Measurements from ENCODE around the gene ADORA3. TPM values are rescaled to one million over a fixed set of nuclear protein-coding genes. Genes with fewer than 3 reads are reported as not detected.

Gene ADORA3
- total RNA-seq, 2 experiments from 2014 or later, result 0.17 TPM; not detected in 1

DNA sequence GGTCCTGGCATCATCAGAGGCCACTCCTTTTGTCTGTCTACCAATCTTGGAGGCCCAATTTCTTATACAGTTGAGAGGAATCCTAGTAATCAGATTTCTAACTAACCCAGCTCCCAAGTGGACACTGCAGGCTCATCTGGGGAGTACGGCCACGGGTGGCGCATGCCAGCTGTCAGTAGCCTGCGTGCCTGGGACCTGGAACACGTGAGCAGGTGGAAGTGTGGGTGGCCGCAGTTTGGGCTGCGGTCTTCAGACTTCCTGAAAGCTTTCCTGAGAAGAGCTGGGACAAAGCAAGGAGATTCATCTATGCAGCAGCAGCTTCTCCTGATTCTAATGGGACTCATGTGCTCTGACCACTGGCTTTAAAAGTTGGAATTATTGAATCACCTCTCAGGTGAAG lies 12.4 kb downstream of the ADORA3 start:
- CTCF ChIA-PET (ENCODE audit: unreplicated experiment), result no interaction called here
- TF ChIP-seq, protein P1, sequence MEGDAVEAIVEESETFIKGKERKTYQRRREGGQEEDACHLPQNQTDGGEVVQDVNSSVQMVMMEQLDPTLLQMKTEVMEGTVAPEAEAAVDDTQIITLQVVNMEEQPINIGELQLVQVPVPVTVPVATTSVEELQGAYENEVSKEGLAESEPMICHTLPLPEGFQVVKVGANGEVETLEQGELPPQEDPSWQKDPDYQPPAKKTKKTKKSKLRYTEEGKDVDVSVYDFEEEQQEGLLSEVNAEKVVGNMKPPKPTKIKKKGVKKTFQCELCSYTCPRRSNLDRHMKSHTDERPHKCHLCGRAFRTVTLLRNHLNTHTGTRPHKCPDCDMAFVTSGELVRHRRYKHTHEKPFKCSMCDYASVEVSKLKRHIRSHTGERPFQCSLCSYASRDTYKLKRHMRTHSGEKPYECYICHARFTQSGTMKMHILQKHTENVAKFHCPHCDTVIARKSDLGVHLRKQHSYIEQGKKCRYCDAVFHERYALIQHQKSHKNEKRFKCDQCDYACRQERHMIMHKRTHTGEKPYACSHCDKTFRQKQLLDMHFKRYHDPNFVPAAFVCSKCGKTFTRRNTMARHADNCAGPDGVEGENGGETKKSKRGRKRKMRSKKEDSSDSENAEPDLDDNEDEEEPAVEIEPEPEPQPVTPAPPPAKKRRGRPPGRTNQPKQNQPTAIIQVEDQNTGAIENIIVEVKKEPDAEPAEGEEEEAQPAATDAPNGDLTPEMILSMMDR (conservative IDR thresholded peaks at IDR 0.05; ENCODE audit: low read length), result no peak
- TF ChIP-seq EZH2phosphoT487 (IDR thresholded peaks at IDR 0.05; ENCODE audit: borderline replicate concordance, low read depth, low read length), result no peak
- POLR2A ChIA-PET, result no interaction called here
- intact Hi-C loops (cut with micrococcal nuclease; ENCODE audit: unreplicated experiment), result no loop called here
- H3K79me2 ChIP-seq (ENCODE audit: insufficient read depth, low read depth, low read length), result no peaks in the 10 kb centered on the region
- no peak for DNase-seq (ENCODE audit: low spot score)
- no peaks in the 10 kb centered on the region for H3K9me2 ChIP-seq (ENCODE audit: insufficient read depth, low read length)
- no peak overlapping the region for H3K4me3 ChIP-seq (ENCODE audit: low read depth, low read length, poor library complexity, severe bottlenecking)
- H3K4me2 ChIP-seq (ENCODE audit: low read length), result no peak overlapping the region
- H2AFZ ChIP-seq (ENCODE audit: low read length), result no peak overlapping the region
- BruUV-seq (replicated peaks), result no TSS peak
- H3K27ac ChIP-seq (ENCODE audit: low read depth, low read length, poor library complexity, severe bottlenecking), result no peak overlapping the region
- no peaks in the 10 kb centered on the region for H3K4me1 ChIP-seq (ENCODE audit: insufficient read depth, low read length, poor library complexity, severe bottlenecking)
- H3K9me3 ChIP-seq (ENCODE audit: low read length), result no peaks in the 10 kb centered on the region
- H3K36me3 ChIP-seq (ENCODE audit: insufficient read depth, low read length), result no peaks in the 10 kb centered on the region
- no peaks in the 10 kb centered on the region for H4K20me1 ChIP-seq (ENCODE audit: insufficient read depth, low read length)

DNA sequence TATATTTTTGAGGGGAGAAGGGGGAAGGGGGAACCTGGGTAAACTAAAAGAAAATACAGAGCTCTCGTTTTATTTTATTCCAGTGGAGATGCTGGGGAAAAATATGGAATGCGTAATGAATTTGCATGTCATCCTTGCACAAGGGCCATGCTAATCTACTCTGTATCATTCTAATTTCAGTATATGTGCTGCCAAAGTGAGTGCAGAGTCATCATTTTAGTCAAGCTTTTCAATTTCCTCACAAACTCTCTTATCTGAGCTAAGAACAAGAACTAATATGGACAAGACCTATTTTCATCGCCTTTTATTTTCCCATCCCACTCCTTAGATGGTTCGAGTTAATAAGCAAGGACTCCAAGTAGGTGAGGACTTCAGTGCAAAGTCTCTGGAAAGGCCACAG lies 13.2 kb downstream of the ADORA3 start:
- intact Hi-C loops (cut with micrococcal nuclease; ENCODE audit: unreplicated experiment), result no loop called here
- H3K27ac ChIP-seq (ENCODE audit: low read depth, low read length, poor library complexity, severe bottlenecking), result no peak overlapping the region
- DNase-seq (ENCODE audit: low spot score), result no peak
- no peaks in the 10 kb centered on the region for H3K36me3 ChIP-seq (ENCODE audit: insufficient read depth, low read length)
- H3K4me3 ChIP-seq (ENCODE audit: low read depth, low read length, poor library complexity, severe bottlenecking), result no peak overlapping the region
- TF ChIP-seq, protein P1 (conservative IDR thresholded peaks at IDR 0.05; ENCODE audit: low read length), result no peak
- TF ChIP-seq EZH2phosphoT487 (IDR thresholded peaks at IDR 0.05; ENCODE audit: borderline replicate concordance, low read depth, low read length), result no peak
- H3K4me2 ChIP-seq (ENCODE audit: low read length), result no peak overlapping the region
- ChIA-PET POLR2A (interaction anchor here (1.1 kb wide), 1 partner anchor 13 kb away, joined by 4 read pairs; the partner anchor contains the start of genes ADORA3 and TMIGD3), CTCF (ENCODE audit: unreplicated experiment) (no interaction called here)
- no peaks in the 10 kb centered on the region for H3K4me1 ChIP-seq (ENCODE audit: insufficient read depth, low read length, poor library complexity, severe bottlenecking)
- H3K9me2 ChIP-seq (ENCODE audit: insufficient read depth, low read length), result no peaks in the 10 kb centered on the region
- H2AFZ ChIP-seq (ENCODE audit: low read length), result no peak overlapping the region
- no peaks in the 10 kb centered on the region for H3K9me3 ChIP-seq (ENCODE audit: low read length)
- no TSS peak for BruUV-seq (replicated peaks)
- H3K79me2 ChIP-seq (ENCODE audit: insufficient read depth, low read depth, low read length), result no peaks in the 10 kb centered on the region
- H4K20me1 ChIP-seq (ENCODE audit: insufficient read depth, low read length), result no peaks in the 10 kb centered on the region

DNA sequence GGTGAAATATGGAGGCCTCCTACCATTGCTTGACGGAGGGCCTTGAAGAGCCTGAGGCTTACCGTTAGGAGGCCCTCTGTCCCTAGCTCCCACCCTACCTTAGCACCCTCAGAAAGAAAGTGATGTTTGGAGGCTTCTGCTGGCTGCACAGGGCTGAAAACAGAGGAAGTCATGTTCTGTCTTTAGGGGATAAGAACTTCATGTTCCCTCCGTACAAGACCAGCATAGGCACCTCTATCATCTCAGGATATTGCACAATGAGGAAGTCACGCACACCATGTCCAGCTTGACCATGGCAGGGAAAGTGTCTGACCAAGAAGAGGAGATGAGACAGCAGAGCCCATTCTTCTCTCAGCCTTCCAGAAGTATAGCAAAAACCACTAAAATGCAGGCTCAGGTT lies 13.8 kb downstream of the ADORA3 start:
- no peaks in the 10 kb centered on the region for H3K9me3 ChIP-seq (ENCODE audit: low read length)
- DNase-seq (ENCODE audit: low spot score), result no peak
- no peaks in the 10 kb centered on the region for H3K36me3 ChIP-seq (ENCODE audit: insufficient read depth, low read length)
- TF ChIP-seq EZH2phosphoT487 (IDR thresholded peaks at IDR 0.05; ENCODE audit: borderline replicate concordance, low read depth, low read length), result no peak
- TF ChIP-seq, protein P1 (conservative IDR thresholded peaks at IDR 0.05; ENCODE audit: low read length), result no peak
- H3K4me3 ChIP-seq (ENCODE audit: low read depth, low read length, poor library complexity, severe bottlenecking), result no peak overlapping the region
- H3K27ac ChIP-seq (ENCODE audit: low read depth, low read length, poor library complexity, severe bottlenecking), result no peak overlapping the region
- H3K4me1 ChIP-seq (ENCODE audit: insufficient read depth, low read length, poor library complexity, severe bottlenecking), result no peaks in the 10 kb centered on the region
- no peak overlapping the region for H2AFZ ChIP-seq (ENCODE audit: low read length)
- no peak overlapping the region for H3K4me2 ChIP-seq (ENCODE audit: low read length)
- no TSS peak for BruUV-seq (replicated peaks)
- intact Hi-C loops (cut with micrococcal nuclease; ENCODE audit: unreplicated experiment), result no loop called here
- H3K79me2 ChIP-seq (ENCODE audit: insufficient read depth, low read depth, low read length), result no peaks in the 10 kb centered on the region
- H4K20me1 ChIP-seq (ENCODE audit: insufficient read depth, low read length), result no peaks in the 10 kb centered on the region
- no peaks in the 10 kb centered on the region for H3K9me2 ChIP-seq (ENCODE audit: insufficient read depth, low read length)
- POLR2A ChIA-PET, result interaction anchor here (1.1 kb wide), 1 partner anchor 14 kb away, joined by 4 read pairs; the partner anchor contains the start of genes ADORA3 and TMIGD3
- CTCF ChIA-PET (ENCODE audit: unreplicated experiment), result no interaction called here
